Measurements from ENCODE around the gene MIEN1.
"Not testable (repeated sequence)": the region's sequence is repeated elsewhere in the genome, so short reads cannot be mapped to it uniquely, and the experiment has no call there.

MIEN1 gene

GRCh38 chr17:39738983-39739884 lies 8.9 kb upstream of the MIEN1 start:
- DNase-seq: peak; percentile 27

- no peak for DNase-seq
These were observed 8.2 kb upstream of the MIEN1 start for GRCh38 chr17:39738568-39738901.

- DNase-seq: peak; percentile 67
These were observed 7.6 kb upstream of the MIEN1 start, which contains the start of gene GRB7 for GRCh38 chr17:39737760-39738567. Gene GRB7, plus strand, starts transcription at chr17:39737938. Its CDS starts 4,364 bp downstream, at chr17:39742302.

- no peak for DNase-seq
These were observed 7.0 kb upstream of the MIEN1 start for GRCh38 chr17:39737206-39737759.

- no peak for DNase-seq
These were observed 6.2 kb upstream of the MIEN1 start for GRCh38 chr17:39736319-39737165.

- DNase-seq: no peak
These were observed 5.5 kb upstream of the MIEN1 start for GRCh38 chr17:39735882-39736281.

GRCh38 chr17:39732586-39732985 lies 2.3 kb upstream of the MIEN1 start:
- no peak for DNase-seq

GRCh38 chr17:39729280-39729851 lies 966 bp downstream of the MIEN1 start:
- DNase-seq: no peak

GRCh38 chr17:39727556-39727955 lies 2.8 kb downstream of the MIEN1 start:
- no peak for DNase-seq

- DNase-seq: no peak
These were observed 3.7 kb downstream of the MIEN1 start for GRCh38 chr17:39726617-39727016.

GRCh38 chr17:39725923-39726322 lies 4.4 kb downstream of the MIEN1 start:
- DNase-seq: not testable (repeated sequence)

GRCh38 chr17:39724731-39725130 lies 5.6 kb downstream of the MIEN1 start:
- DNase-seq: no peak

GRCh38 chr17:39722965-39723848 lies 7.1 kb downstream of the MIEN1 start:
- DNase-seq: no peak

- no peak for DNase-seq
These were observed 8.2 kb downstream of the MIEN1 start for GRCh38 chr17:39722104-39722503.

- DNase-seq: no peak
These were observed 10.6 kb downstream of the MIEN1 start for GRCh38 chr17:39719563-39720355.

- DNase-seq: no peak
These were observed 12.7 kb downstream of the MIEN1 start for GRCh38 chr17:39717660-39718059.

GRCh38 chr17:39716879-39717536 lies 13.3 kb downstream of the MIEN1 start:
- no peak for DNase-seq

- no peak for DNase-seq
These were observed 14.1 kb downstream of the MIEN1 start for GRCh38 chr17:39716073-39716818.
